Measurements from ENCODE around the gene GRIK3. TPM values are rescaled to one million over a fixed set of nuclear protein-coding genes. Genes with fewer than 3 reads are reported as not detected.

Gene GRIK3
- total and polyA plus RNA-seq, 3 experiments from 2014 or later = not detected

DNA sequence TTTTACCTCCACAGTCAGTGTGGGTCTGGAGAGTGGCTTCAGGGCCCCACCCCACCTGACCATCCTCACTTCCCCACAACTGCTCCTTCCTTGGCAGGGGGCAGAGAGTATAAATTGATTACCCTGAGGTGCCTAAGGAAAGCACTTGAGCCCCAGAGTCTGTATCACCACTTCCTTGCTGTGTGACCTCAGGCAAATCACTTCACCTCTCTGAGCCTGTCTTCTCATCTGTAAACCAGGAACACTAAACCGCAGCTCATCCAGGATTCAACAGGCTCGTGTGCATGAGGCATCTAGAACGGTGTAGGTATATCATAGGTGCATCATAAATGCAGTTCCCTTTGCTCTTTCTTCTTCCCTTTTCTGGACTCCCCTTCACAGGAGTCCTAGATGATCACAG, 43.4 kb downstream of the GRIK3 start:
- Mint-ChIP-seq H3K36me3 (no peaks in the 10 kb centered on the region), H3K4me3 (no peak overlapping the region), H3K9me3 (peaks cover 0 to 2% (median 0%) of the 10 kb centered on the region in 5 donors), H3K27me3 (peaks cover 11 to 27% of the 10 kb centered on the region in 2 donors), H3K4me1 (no peaks in the 10 kb centered on the region), H3K27ac (no peak overlapping the region)
- Histone ChIP-seq H3K27ac (ENCODE audit: low read depth, low read length) (no peak overlapping the region), H3K4me1 (ENCODE audit: insufficient read depth, low read length) (no peaks in the 10 kb centered on the region), H3K27me3 (ENCODE audit: insufficient read depth, low read length, poor library complexity, severe bottlenecking) (no peaks in the 10 kb centered on the region), H3K4me3 (ENCODE audit: low read length) (no peak overlapping the region), H3K9me3 (ENCODE audit: low read length) (no peaks in the 10 kb centered on the region), H3K36me3 (ENCODE audit: insufficient read depth, low read length) (no peaks in the 10 kb centered on the region)
- CTCF ChIA-PET = no interaction called here
- DNase-seq = no peak
- POLR2A ChIA-PET = no interaction called here

DNA sequence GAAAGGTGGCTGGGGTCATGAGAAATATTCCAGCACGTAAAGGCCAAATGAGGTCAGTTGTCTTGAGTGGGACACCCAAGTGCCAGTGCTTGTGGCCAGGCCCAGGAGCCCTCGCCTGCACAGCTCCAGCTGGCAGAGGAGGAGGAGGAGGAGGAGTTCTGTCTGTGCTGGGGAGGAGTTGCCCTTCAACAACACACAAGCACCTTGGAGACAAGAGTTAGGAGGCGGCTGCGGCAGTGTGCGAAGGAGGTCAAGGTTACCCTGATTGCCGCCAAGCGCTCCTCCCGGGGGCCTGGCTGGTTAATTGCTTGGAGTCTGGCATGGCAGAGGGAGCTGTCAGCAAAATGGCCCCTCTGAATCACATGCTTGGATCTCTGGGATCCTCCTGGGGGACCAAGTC, 45.1 kb downstream of the GRIK3 start:
- H3K36me3 ChIP-seq (ENCODE audit: insufficient read depth, low read length) = no peaks in the 10 kb centered on the region
- H3K27ac ChIP-seq (ENCODE audit: low read depth, low read length) = no peak overlapping the region
- Mint-ChIP-seq H3K9me3 (peaks cover 0 to 2% (median 0%) of the 10 kb centered on the region in 5 donors), H3K27ac (no peak overlapping the region), H3K36me3 (no peaks in the 10 kb centered on the region), H3K4me3 (no peak overlapping the region), H3K4me1 (no peaks in the 10 kb centered on the region), H3K27me3 (peaks cover 6 to 36% of the 10 kb centered on the region in 2 donors)
- no peaks in the 10 kb centered on the region for H3K27me3 ChIP-seq (ENCODE audit: insufficient read depth, low read length, poor library complexity, severe bottlenecking)
- CTCF ChIA-PET = no interaction called here
- POLR2A ChIA-PET = no interaction called here
- no peak overlapping the region for H3K4me3 ChIP-seq (ENCODE audit: low read length)
- no peak for DNase-seq
- H3K4me1 ChIP-seq (ENCODE audit: insufficient read depth, low read length) = no peaks in the 10 kb centered on the region
- no peaks in the 10 kb centered on the region for H3K9me3 ChIP-seq (ENCODE audit: low read length)

DNA sequence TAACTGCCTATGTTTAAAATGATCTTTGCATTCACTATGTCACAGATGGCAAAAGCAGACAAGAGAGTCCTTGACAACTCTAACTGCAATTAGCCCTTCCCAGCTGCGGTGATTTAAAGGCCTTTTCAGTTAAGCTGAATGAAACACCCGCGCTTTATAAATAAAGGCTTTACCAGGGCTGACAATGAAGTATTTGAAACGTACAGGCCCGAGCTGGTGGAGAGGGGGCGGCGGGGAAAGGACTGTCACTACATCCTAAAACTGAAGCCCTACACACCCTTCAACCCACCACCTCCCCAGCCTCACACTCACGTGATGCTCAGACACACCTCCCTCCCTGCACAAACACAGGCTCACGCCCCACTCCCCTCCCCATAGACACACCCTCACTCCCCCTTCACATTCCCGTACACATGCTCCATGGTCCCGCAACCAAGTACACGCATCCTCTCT, 45.5 kb downstream of the GRIK3 start:
- Histone ChIP-seq H3K4me1 (ENCODE audit: insufficient read depth, low read length) (no peaks in the 10 kb centered on the region), H3K36me3 (ENCODE audit: insufficient read depth, low read length) (no peaks in the 10 kb centered on the region), H3K9me3 (ENCODE audit: low read length) (no peaks in the 10 kb centered on the region), H3K27ac (ENCODE audit: low read depth, low read length) (no peak overlapping the region), H3K4me3 (ENCODE audit: low read length) (no peak overlapping the region), H3K27me3 (ENCODE audit: insufficient read depth, low read length, poor library complexity, severe bottlenecking) (no peaks in the 10 kb centered on the region)
- H3K4me1 Mint-ChIP-seq = no peaks in the 10 kb centered on the region
- H3K9me3 Mint-ChIP-seq = peaks cover 0 to 2% (median 0%) of the 10 kb centered on the region in 5 donors
- no peak overlapping the region for H3K27ac Mint-ChIP-seq
- POLR2A ChIA-PET = no interaction called here
- H3K27me3 Mint-ChIP-seq = peaks cover 5 to 36% of the 10 kb centered on the region in 2 donors
- H3K4me3 Mint-ChIP-seq = no peak overlapping the region
- H3K36me3 Mint-ChIP-seq = no peaks in the 10 kb centered on the region
- no peak for DNase-seq
- CTCF ChIA-PET = no interaction called here

DNA sequence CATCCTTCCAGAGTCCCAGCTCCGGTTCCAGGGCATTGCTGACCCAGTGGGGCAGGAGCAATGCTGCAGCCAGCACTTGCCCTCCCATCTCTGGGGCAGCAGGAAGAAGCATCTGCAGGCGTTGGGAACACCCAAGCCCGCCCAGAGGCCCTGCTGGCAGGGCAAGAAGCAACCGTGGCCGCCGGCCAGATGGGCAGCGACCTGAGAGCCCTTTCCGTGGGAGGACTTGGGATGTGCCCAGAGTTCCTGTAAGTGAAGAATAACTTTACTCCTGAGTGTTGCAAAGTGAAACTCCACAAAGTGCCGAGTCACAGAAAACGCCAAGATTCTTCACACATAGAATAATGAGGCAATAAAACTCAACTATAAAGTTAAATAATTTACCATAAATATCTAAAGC, 46.0 kb downstream of the GRIK3 start:
- H3K9me3 Mint-ChIP-seq = peaks cover 0 to 2% (median 0%) of the 10 kb centered on the region in 5 donors
- Histone ChIP-seq H3K9me3 (ENCODE audit: low read length) (no peaks in the 10 kb centered on the region), H3K4me3 (ENCODE audit: low read length) (no peak overlapping the region), H3K27ac (ENCODE audit: low read depth, low read length) (no peak overlapping the region), H3K27me3 (ENCODE audit: insufficient read depth, low read length, poor library complexity, severe bottlenecking) (no peaks in the 10 kb centered on the region), H3K36me3 (ENCODE audit: insufficient read depth, low read length) (no peaks in the 10 kb centered on the region), H3K4me1 (ENCODE audit: insufficient read depth, low read length) (no peaks in the 10 kb centered on the region)
- CTCF ChIA-PET = no interaction called here
- H3K27me3 Mint-ChIP-seq = peaks cover 5 to 36% of the 10 kb centered on the region in 2 donors
- no peak for DNase-seq
- no peaks in the 10 kb centered on the region for H3K4me1 Mint-ChIP-seq
- H3K4me3 Mint-ChIP-seq = no peak overlapping the region
- POLR2A ChIA-PET = no interaction called here
- H3K36me3 Mint-ChIP-seq = no peaks in the 10 kb centered on the region
- no peak overlapping the region for H3K27ac Mint-ChIP-seq

DNA sequence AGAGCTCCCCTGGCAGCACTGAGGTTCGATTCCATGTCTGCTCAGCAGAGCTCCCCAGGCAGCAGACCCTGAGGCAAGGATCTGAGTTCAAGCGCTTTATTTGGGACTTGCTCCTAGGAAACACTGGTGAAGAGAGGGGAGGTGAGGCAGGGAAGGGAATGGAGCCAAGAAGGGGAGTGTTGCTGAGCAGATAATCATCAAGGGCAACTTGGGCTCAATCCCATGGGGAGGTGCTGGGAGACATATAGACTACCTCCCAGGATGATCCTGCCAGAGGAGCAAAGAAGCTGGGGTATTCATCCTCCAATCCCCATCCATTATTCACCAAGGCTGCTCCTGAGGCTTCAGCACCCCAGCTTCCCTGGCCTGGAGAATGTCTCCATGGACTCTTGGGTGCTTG, 47.0 kb downstream of the GRIK3 start:
- no peak for DNase-seq
- ChIA-PET CTCF (no interaction called here), POLR2A (no interaction called here)
- no peaks in the 10 kb centered on the region for H3K36me3 Mint-ChIP-seq
- no peak overlapping the region for H3K27ac Mint-ChIP-seq
- no peak overlapping the region for H3K4me3 Mint-ChIP-seq
- H3K9me3 Mint-ChIP-seq = peaks cover 0 to 2% (median 0%) of the 10 kb centered on the region in 5 donors
- Histone ChIP-seq H3K27ac (ENCODE audit: low read depth, low read length) (no peak overlapping the region), H3K27me3 (ENCODE audit: insufficient read depth, low read length, poor library complexity, severe bottlenecking) (no peaks in the 10 kb centered on the region), H3K36me3 (ENCODE audit: insufficient read depth, low read length) (no peaks in the 10 kb centered on the region), H3K4me1 (ENCODE audit: insufficient read depth, low read length) (no peaks in the 10 kb centered on the region), H3K4me3 (ENCODE audit: low read length) (no peak overlapping the region), H3K9me3 (ENCODE audit: low read length) (no peaks in the 10 kb centered on the region)
- peaks cover 5 to 37% of the 10 kb centered on the region in 2 donors for H3K27me3 Mint-ChIP-seq
- no peaks in the 10 kb centered on the region for H3K4me1 Mint-ChIP-seq

DNA sequence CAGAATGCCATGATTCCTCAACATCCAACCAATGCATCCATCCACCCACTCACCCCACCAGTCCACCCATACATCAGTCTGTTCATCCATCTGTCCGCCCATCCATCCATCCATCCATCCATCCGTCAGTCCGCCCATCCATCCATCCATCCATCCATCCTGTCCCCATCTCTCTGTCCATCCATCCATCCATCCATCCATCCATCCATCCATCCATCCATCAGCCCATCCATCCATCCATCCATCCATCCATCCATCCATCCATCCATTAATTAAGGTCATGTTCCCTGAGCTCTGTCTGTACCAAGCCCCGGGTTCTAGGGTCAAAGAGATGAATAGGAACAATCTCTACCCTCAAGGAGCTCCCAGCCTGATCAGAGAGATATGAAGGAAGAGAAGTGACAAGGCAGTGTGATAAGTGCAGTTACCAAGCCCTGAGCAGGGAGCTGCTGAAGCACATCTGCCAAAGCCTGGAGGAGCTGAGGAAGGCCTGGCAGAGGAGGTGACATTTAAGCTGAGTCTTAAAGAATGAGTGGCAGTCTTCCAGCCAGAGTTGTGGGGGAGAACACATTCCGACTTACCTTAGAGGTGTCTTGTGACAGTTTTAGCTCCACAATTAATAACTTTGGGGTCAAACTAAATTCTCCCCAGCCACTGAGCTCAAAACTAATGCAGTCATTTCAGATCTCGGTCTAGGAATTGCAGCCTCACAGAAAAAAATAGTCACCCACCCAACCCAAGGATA, 47.9 kb downstream of the GRIK3 start:
- Mint-ChIP-seq H3K27me3 (peaks cover 5 to 36% of the 10 kb centered on the region in 2 donors), H3K27ac (no peak overlapping the region), H3K4me1 (no peaks in the 10 kb centered on the region), H3K9me3 (peaks cover 0 to 2% (median 0%) of the 10 kb centered on the region in 5 donors), H3K36me3 (no peaks in the 10 kb centered on the region), H3K4me3 (no peak overlapping the region)
- Histone ChIP-seq H3K4me1 (ENCODE audit: insufficient read depth, low read length) (no peaks in the 10 kb centered on the region), H3K27me3 (ENCODE audit: insufficient read depth, low read length, poor library complexity, severe bottlenecking) (no peaks in the 10 kb centered on the region), H3K4me3 (ENCODE audit: low read length) (no peak overlapping the region), H3K27ac (ENCODE audit: low read depth, low read length) (no peak overlapping the region), H3K36me3 (ENCODE audit: insufficient read depth, low read length) (no peaks in the 10 kb centered on the region), H3K9me3 (ENCODE audit: low read length) (no peaks in the 10 kb centered on the region)
- no peak for DNase-seq
- CTCF ChIA-PET = no interaction called here
- POLR2A ChIA-PET = no interaction called here

DNA sequence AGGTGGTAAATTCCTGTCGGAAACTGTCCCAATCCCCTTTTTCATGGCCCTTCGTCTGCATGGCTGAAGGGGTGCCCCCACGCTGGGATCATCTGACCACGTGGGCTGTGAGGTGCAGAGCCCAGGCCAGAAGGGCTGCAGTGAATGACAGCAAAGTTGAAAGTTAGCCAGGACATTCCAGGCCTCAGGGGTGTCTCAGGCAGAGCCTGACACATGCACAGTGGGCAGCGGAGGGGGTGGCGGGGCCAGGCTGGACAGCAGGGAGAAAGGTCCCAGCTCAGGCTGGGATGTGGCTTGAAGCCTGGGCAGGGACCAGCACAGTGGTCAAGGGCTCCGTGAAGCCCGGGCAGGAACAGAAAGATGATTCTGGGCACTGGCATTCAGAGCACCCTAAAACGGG, 49.6 kb downstream of the GRIK3 start:
- no peaks in the 10 kb centered on the region for H3K36me3 ChIP-seq (ENCODE audit: insufficient read depth, low read length)
- no peak overlapping the region for H3K27ac ChIP-seq (ENCODE audit: low read depth, low read length)
- ChIA-PET CTCF (no interaction called here), POLR2A (no interaction called here)
- H3K4me1 ChIP-seq (ENCODE audit: insufficient read depth, low read length) = no peaks in the 10 kb centered on the region
- Mint-ChIP-seq H3K36me3 (no peaks in the 10 kb centered on the region), H3K4me1 (no peaks in the 10 kb centered on the region), H3K27ac (no peak overlapping the region), H3K9me3 (no peaks in the 10 kb centered on the region), H3K27me3 (peaks cover 9 to 37% of the 10 kb centered on the region in 2 donors), H3K4me3 (no peak overlapping the region)
- H3K27me3 ChIP-seq (ENCODE audit: insufficient read depth, low read length, poor library complexity, severe bottlenecking) = no peaks in the 10 kb centered on the region
- no peak overlapping the region for H3K4me3 ChIP-seq (ENCODE audit: low read length)
- H3K9me3 ChIP-seq (ENCODE audit: low read length) = no peaks in the 10 kb centered on the region
- no peak for DNase-seq

DNA sequence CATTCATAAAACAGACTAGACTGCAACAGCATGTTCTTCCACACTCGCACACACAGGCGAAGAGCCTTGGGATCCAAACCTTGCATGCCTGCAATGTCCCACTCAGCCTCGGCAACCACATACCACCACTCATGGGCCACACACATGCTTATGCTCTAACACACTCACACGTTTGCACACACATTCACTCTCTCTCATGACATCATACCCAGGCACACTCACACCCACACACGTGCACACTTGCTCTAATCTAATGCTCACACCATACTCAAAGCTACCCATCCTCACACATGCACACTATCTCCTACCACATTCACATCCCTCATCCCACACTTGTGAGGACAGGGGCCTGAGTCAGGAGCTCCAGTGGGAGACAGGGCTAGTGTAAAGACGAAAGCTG, 50.3 kb downstream of the GRIK3 start:
- H3K36me3 Mint-ChIP-seq = no peaks in the 10 kb centered on the region
- no peaks in the 10 kb centered on the region for H3K9me3 ChIP-seq (ENCODE audit: low read length)
- no peaks in the 10 kb centered on the region for H3K27me3 ChIP-seq (ENCODE audit: insufficient read depth, low read length, poor library complexity, severe bottlenecking)
- ChIA-PET CTCF (no interaction called here), POLR2A (no interaction called here)
- no peak for DNase-seq
- no peak overlapping the region for H3K4me3 ChIP-seq (ENCODE audit: low read length)
- H3K4me3 Mint-ChIP-seq = no peak overlapping the region
- peaks cover 9 to 35% of the 10 kb centered on the region in 2 donors for H3K27me3 Mint-ChIP-seq
- H3K36me3 ChIP-seq (ENCODE audit: insufficient read depth, low read length) = no peaks in the 10 kb centered on the region
- no peaks in the 10 kb centered on the region for H3K4me1 ChIP-seq (ENCODE audit: insufficient read depth, low read length)
- H3K27ac Mint-ChIP-seq = no peak overlapping the region
- H3K9me3 Mint-ChIP-seq = no peaks in the 10 kb centered on the region
- no peak overlapping the region for H3K27ac ChIP-seq (ENCODE audit: low read depth, low read length)
- H3K4me1 Mint-ChIP-seq = no peaks in the 10 kb centered on the region
